Psoas muscle (tissue), 8 donors: Measurements from ENCODE around the gene NOL11. TPM values are rescaled to one million over a fixed set of nuclear protein-coding genes. Genes with fewer than 3 reads are reported as not detected.

Experiments used
- ATAC-seq, 4 donors: fragments of 200-7000 bp; cut with Tn5 transposase; one replicate each; pipeline ENCODE4 v1.9.1; 2020; ENCODE audit warnings: moderate library complexity in 3 of 4, mild to moderate bottlenecking in 2 of 4
- DNase-seq, 2 donors: peaks; one replicate each; pipeline ENCODE4 v3.0.0-alpha.2; 2020
- H3K27ac ChIP-seq: fragments of 200-600 bp; one replicate; pipeline ENCODE4 v1.8.0; 2022
- H3K27me3 ChIP-seq, 3 donors: fragments of 200-600 bp in 1 of 3; one replicate each; pipeline versions ENCODE4 v1.6.1 to v1.8.0; 2013 to 2022; ENCODE audit warnings: low read length in 2 of 3, mild to moderate bottlenecking in 2 of 3, moderate library complexity in 1 of 3; ENCODE audit not compliant: insufficient read depth in 3 of 3
- H3K36me3 ChIP-seq, 2 donors: fragments of 200-600 bp in 1 of 2; one replicate each; pipeline versions ENCODE4 v1.6.1 to v1.8.0; 2013 to 2022; ENCODE audit warnings: low read depth in 1 of 2, mild to moderate bottlenecking in 1 of 2, moderate library complexity in 1 of 2; ENCODE audit not compliant: insufficient read depth in 1 of 2
- H3K4me1 ChIP-seq: fragments of 200-600 bp; one replicate; pipeline ENCODE4 v1.8.0; 2022
- H3K4me3 ChIP-seq: fragments of 200-600 bp; one replicate; pipeline ENCODE4 v1.8.0; 2022; ENCODE audit warnings: mild to moderate bottlenecking
- H3K9me3 ChIP-seq: fragments of 200-600 bp; one replicate; pipeline ENCODE4 v1.8.0; 2022
- WGBS, 3 donors: extraction: QIAGEN DNeasy Blood & Tissue Kit; methylation state at CpG; one replicate each; pipeline versions ENCODE4 v1.1.6 to v1.1.7; 2013; 5-methylcytosine and 5-hydroxymethylcytosine counted together
- intact Hi-C, 2 donors: fragments of 100-400 bp; cut with DNase I; formaldehyde crosslinking; loops; one replicate each; pipeline versions ENCODE4 v1.11.0 to v1.14.2; 2022
- polyA plus RNA-seq, 3 donors: library from polyadenylated mRNA; stranded (reverse); fragments of 200-250 nt; gene quantifications; one replicate each; pipeline ENCODE4 v1.2.3, GENCODE V29; 2013
- total RNA-seq, 4 donors: library from RNA; stranded (reverse); fragmentation: NEBNext Ultra II Directional in 2 of 4; extraction: Animal tissue kit (Norgen Biotek cat#: 25700) in 2 of 4; gene quantifications; one replicate each; pipeline versions ENCODE4 v1.2.1 to v1.2.4, GENCODE V29; 2021 to 2023
- TF ChIP-seq, protein P1 (sequence below): fragments of 200-600 bp; IDR thresholded peaks from one replicate; pipeline ENCODE4 v1.8.0; 2022; ENCODE audit warnings: antibody characterized with exemption
- donor health status: healthy with polysubstance abuse.
- donor health status: DM: no; HTN: no; CAD: no; lungs with moderate emphysema.
- donor health status: Bipolar disorder and iron deficiency.
- donor health status: healthy.
- donor health status: DM: yes; HTN: yes; CAD: no.
- donor health status: DM: no; HTN: no; CAD: no.
- donor health status: DM: no; HTN: no; CAD: no.
- donor health status: DM: yes; HTN: yes; CAD: no.

Gene NOL11
- total and polyA plus RNA-seq, 7 donors, result 29.9 to 53.6 (median 33.5) TPM

DNA sequence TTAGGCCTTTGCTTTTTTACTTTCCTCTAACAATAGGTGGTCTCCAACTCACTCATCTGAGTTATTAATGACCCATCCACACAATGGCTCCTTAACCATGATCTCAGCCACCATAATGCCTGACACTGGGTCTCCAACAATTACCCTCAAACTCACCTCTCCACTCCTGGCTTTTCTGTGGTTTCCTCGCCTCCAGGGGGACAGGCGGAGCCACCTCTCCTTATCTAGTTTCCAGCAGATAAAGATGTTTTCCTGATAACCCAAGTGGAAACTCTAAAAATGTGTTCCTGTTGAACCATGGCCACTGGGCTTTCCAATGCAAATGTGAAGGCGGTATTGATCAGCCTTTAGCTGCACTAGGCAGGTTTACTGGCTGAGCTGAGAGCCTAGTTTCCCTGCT is 9.4 kb upstream of the NOL11 start:
- H3K9me3 ChIP-seq, result no peaks in the 10 kb centered on the region
- no peaks in the 10 kb centered on the region for H3K36me3 ChIP-seq
- ATAC-seq (no peak), DNase-seq (no peak)
- no peak overlapping the region for H3K27ac ChIP-seq
- no peak overlapping the region for H3K4me3 ChIP-seq
- H3K27me3 ChIP-seq, result no peaks in the 10 kb centered on the region
- WGBS, 3 donors, result 90 to 94% (median 92%) methylated on average over 3 of the region's 3 CpGs
- TF ChIP-seq, protein P1, sequence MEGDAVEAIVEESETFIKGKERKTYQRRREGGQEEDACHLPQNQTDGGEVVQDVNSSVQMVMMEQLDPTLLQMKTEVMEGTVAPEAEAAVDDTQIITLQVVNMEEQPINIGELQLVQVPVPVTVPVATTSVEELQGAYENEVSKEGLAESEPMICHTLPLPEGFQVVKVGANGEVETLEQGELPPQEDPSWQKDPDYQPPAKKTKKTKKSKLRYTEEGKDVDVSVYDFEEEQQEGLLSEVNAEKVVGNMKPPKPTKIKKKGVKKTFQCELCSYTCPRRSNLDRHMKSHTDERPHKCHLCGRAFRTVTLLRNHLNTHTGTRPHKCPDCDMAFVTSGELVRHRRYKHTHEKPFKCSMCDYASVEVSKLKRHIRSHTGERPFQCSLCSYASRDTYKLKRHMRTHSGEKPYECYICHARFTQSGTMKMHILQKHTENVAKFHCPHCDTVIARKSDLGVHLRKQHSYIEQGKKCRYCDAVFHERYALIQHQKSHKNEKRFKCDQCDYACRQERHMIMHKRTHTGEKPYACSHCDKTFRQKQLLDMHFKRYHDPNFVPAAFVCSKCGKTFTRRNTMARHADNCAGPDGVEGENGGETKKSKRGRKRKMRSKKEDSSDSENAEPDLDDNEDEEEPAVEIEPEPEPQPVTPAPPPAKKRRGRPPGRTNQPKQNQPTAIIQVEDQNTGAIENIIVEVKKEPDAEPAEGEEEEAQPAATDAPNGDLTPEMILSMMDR, result no peak
- intact Hi-C loops, result no loop called here
- no peaks in the 10 kb centered on the region for H3K4me1 ChIP-seq

DNA sequence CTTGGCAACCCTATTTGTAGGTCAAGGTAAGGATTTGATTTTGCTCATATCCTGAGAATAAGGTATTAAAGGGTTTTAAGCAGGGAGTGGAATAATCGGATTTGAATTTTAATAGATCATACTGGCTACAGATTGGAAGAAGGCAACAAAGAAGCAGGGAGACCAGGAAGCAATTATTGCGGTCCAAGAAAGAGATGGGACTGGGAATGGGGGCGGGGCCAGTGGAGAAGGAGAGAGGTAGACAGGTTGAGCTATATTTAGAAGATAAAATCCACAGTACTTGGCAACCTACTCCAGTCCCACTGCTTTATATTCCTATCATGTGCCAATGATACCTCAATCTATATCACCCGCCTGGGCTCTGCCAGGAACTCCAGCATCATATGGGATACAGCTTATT is 5.8 kb upstream of the NOL11 start:
- Histone ChIP-seq H3K27me3 (no peaks in the 10 kb centered on the region), H3K4me1 (no peaks in the 10 kb centered on the region), H3K4me3 (no peak overlapping the region), H3K27ac (no peak overlapping the region), H3K36me3 (no peaks in the 10 kb centered on the region), H3K9me3 (no peaks in the 10 kb centered on the region)
- WGBS, 3 donors, result 75 to 83% (median 80%) methylated on average over 4 of the region's 4 CpGs
- DNase-seq (no peak), ATAC-seq (no peak)
- intact Hi-C loops, result loop anchor here in 1 of 2 donors (10.0 kb wide), 1 partner anchor 113 kb away; the partner anchor contains the start of gene BPTF
- TF ChIP-seq, protein P1, result no peak

DNA sequence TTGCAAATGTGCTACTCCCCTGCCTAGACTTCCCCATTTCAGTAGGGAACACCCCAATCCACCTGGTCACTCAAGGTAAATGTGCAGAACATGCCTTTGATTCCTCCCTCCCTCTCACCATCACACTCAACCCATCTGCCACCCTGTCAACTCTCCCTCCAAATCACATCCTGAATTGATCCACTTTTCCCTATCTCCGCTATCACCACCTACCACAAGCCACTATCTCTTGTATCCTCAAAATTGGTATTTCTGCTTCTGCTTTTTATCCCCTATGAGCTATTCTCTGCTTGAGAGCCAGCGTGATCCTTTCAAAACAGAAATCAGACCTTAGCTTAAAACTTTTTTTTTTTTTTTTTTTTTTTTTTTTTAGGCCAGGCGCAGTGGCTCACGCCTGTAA is 5.4 kb upstream of the NOL11 start:
- no peaks in the 10 kb centered on the region for H3K36me3 ChIP-seq
- no peaks in the 10 kb centered on the region for H3K9me3 ChIP-seq
- WGBS, 3 donors, result 92 to 96% (median 96%) methylated on average over 4 of the region's 4 CpGs
- ATAC-seq (no peak), DNase-seq (no peak)
- TF ChIP-seq, protein P1, result no peak
- no peaks in the 10 kb centered on the region for H3K4me1 ChIP-seq
- no peak overlapping the region for H3K4me3 ChIP-seq
- intact Hi-C loops, result loop anchor here in 1 of 2 donors (10.0 kb wide), 1 partner anchor 112 kb away; the partner anchor contains the start of gene BPTF
- H3K27me3 ChIP-seq, result no peaks in the 10 kb centered on the region
- no peak overlapping the region for H3K27ac ChIP-seq

DNA sequence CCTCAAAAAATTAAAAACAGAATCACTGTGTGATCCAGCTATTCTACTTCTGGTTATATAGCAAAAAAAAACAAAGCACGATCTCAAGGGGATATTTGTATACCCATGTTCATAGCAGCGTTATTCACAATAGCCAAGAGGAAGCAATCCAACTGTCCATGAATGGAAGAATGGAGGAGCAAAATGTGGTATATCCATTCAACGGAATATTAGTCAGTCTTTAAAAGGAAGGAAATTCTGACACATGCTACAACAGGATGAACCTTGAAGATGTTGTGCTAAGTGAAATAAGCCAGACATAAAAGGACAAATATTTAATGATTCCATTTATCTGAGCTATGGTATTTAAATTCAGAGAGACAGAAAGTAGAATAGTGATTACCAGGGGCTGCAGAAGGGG is 4.6 kb upstream of the NOL11 start:
- no peaks in the 10 kb centered on the region for H3K36me3 ChIP-seq
- no peak overlapping the region for H3K27ac ChIP-seq
- no peaks in the 10 kb centered on the region for H3K27me3 ChIP-seq
- 87 to 92% (median 90%) methylated on average over 3 of the region's 3 CpGs for WGBS, 3 donors
- DNase-seq (no peak), ATAC-seq (no peak)
- H3K4me1 ChIP-seq, result no peaks in the 10 kb centered on the region
- H3K4me3 ChIP-seq, result no peak overlapping the region
- no peaks in the 10 kb centered on the region for H3K9me3 ChIP-seq
- TF ChIP-seq, protein P1, result no peak
- intact Hi-C loops, result loop anchor here in 1 of 2 donors (10.0 kb wide), 1 partner anchor 112 kb away; the partner anchor contains the start of gene BPTF

DNA sequence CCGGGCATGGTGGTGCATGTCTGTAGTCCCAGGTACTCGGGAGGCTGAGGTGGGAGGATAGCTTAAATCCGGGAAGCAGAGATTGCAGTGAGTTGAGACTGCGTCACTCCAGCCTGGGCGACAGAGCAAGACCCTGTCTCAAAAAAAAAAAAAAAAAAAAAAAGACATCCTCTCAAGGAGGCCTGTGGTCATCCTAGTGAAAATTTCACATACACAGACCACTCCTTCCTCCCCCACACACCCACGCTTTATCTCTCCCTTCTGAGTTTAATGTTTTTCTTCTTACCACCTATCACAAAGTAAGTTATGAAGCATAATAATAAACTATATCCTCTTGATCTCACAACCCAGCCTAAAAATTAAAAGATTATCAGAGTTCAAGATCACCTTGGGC is 1.3 kb upstream of the NOL11 start:
- intact Hi-C loops, result loop anchor here in 1 of 2 donors (10.0 kb wide), 1 partner anchor 108 kb away; the partner anchor contains the start of gene BPTF
- peaks cover 2 to 21% of the 10 kb centered on the region in 2 donors for H3K36me3 ChIP-seq
- no peaks in the 10 kb centered on the region for H3K27me3 ChIP-seq
- H3K4me1 ChIP-seq, result peaks cover 14% of the 10 kb centered on the region
- H3K27ac ChIP-seq, result no peak overlapping the region
- H3K4me3 ChIP-seq, result no peak overlapping the region
- TF ChIP-seq, protein P1, result no peak
- DNase-seq (no peak), ATAC-seq (no peak)
- no peaks in the 10 kb centered on the region for H3K9me3 ChIP-seq
- WGBS, 3 donors, result 90 to 99% (median 95%) methylated on average over 6 of the region's 6 CpGs
